Testis (tissue), 2 donors: Measurements from ENCODE around the gene RNF144B.

ENCODE experiments used
- CTCF ChIP-seq, 3 experiments: fragments of 450-650 bp in 2 of 3; fragments of 200-600 bp in 1 of 3; sonication (generic) in 1 of 3; IDR thresholded peaks; one replicate each; pipeline ENCODE4 v1.5.1; 2016 to 2019; ENCODE audit warnings: antibody characterized with exemption in 3 of 3, mild to moderate bottlenecking in 2 of 3, moderate library complexity in 1 of 3
- POLR2A ChIP-seq: fragments of 450-650 bp; IDR thresholded peaks from one replicate; pipeline ENCODE4 v1.6.1; 2017; ENCODE audit warnings: antibody characterized with exemption, mild to moderate bottlenecking, moderate library complexity

DNA sequence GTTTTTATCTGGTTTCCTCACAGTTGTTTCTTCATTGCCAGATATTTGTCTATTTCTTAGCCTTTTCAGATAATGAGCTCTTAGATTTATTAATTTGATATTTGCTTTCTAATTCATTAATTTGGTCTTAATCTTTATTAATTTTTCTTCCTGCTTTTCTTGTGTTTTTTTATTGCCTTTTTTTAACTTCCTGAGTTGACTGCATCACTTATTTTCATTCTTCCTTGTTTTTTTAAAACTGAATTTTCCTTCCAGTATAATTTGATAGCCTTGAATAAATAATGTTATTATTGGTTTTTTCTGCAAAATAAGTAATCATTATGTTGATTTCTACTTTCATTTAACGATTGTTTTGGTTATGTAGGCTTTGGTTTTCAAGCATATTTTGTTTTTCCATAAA is 91.5 kb downstream of the RNF144B start:
- TF ChIP-seq CTCF (IDR thresholded peaks at IDR 0.05) (no peak), POLR2A (no peak)
